Activated naive CD8-positive, alpha-beta T cell (primary cell): ENCODE data around the gene ABCC11.
A peak's percentile ranks its signal among the peaks of the same experiment; 100 is the strongest.

Source experiments
- H3K27ac Mint-ChIP-seq: one replicate; pipeline ENCODE4 v1.8.0; 2021; ENCODE audit warnings: mixed read lengths
- H3K27me3 Mint-ChIP-seq: one replicate; pipeline ENCODE4 v1.8.0; 2021; ENCODE audit warnings: mixed read lengths
- H3K36me3 Mint-ChIP-seq: one replicate; pipeline ENCODE4 v1.8.0; 2021; ENCODE audit warnings: mixed read lengths
- H3K4me1 Mint-ChIP-seq: one replicate; pipeline ENCODE4 v1.8.0; 2021; ENCODE audit warnings: low read depth, mixed read lengths
- H3K4me3 Mint-ChIP-seq: one replicate; pipeline ENCODE4 v1.8.0; 2021; ENCODE audit warnings: mild to moderate bottlenecking, mixed read lengths
- H3K9me3 Mint-ChIP-seq: one replicate; pipeline ENCODE4 v1.8.0; 2021; ENCODE audit warnings: low read depth, mixed read lengths

Gene ABCC11

GRCh38 chr16:48247311-48247710 is at the start of gene ABCC11:
Gene ABCC11 (minus strand): TSS chr16:48247539. CDS start chr16:48231921, 15,618 bp downstream.
- no peaks in the 10 kb centered on the region for H3K9me3 Mint-ChIP-seq
- H3K36me3 Mint-ChIP-seq, result peaks cover 3% of the 10 kb centered on the region
- H3K27ac Mint-ChIP-seq, result peak within 1 kb of the TSS; percentile 68
- H3K4me3 Mint-ChIP-seq, result peak within 1 kb of the TSS; percentile 96
- H3K4me1 Mint-ChIP-seq, result peaks cover 58% of the 10 kb centered on the region
- H3K27me3 Mint-ChIP-seq, result no peaks in the 10 kb centered on the region

DNA sequence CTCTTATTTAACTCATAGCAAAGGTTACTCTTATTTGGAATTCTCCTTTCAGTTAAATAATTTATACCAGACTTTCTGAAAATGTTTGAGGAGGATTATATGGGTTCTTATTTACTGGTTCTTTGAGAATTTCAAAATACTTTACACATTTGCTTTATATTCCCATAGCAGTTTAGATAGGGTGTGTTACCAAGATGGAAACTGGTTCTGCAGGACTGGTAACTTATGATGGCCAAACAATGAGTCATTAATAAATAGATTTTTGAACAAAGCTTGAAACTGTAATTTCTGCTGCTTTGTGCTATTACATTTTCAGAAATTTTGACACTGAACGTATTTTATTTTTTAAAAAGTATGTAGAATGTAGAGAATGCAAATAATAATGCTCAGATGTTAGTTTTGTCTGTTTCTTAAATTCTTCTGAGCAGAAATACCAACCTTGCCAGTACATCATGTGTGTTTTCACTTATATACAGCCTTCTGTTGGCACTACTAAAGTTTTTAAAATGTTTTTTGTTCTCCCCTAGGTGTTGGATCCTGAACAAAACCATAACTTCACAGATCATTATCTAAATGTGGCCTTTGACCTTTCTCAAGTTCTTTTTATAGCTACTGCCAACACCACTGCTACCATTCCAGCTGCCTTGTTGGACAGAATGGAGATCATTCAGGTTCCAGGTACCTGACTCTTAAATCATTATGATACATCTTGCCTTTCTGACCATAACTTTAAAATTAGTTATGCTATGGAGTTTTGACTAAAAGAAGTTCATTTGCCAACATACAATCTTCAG is 48.3 kb upstream of the ABCC11 start:
- H3K4me1 Mint-ChIP-seq, result peaks cover 2% of the 10 kb centered on the region
- H3K4me3 Mint-ChIP-seq, result no peak overlapping the region
- H3K27me3 Mint-ChIP-seq, result no peaks in the 10 kb centered on the region
- H3K36me3 Mint-ChIP-seq, result peaks cover 17% of the 10 kb centered on the region
- no peak overlapping the region for H3K27ac Mint-ChIP-seq
- H3K9me3 Mint-ChIP-seq, result no peaks in the 10 kb centered on the region

- Mint-ChIP-seq H3K36me3 (peaks cover 13% of the 10 kb centered on the region), H3K4me1 (peaks cover 5% of the 10 kb centered on the region), H3K9me3 (no peaks in the 10 kb centered on the region), H3K27me3 (no peaks in the 10 kb centered on the region), H3K4me3 (no peak overlapping the region), H3K27ac (no peak overlapping the region)
Observed at GRCh38 chr16:48294724-48295123, 47.4 kb upstream of the ABCC11 start.

DNA sequence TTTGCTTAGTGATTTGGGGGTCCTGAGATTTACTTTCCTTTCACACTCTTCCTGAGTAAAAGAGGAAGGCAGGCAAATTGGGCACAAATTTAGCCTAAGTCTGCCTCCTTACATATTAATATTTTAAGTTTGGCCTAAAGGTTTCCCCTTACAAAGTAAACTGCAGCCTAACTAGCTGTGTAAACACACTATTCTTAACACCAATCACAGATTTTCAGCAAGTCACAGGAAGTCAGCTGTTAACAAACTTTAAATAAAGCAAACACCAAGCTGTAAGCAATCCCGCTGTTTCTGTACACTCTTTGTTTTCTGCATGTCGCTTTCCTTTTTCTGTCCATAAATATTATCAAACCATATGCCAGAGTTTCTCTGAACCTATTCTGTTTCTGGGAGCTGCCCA is 45.1 kb upstream of the ABCC11 start:
- Mint-ChIP-seq H3K36me3 (peaks cover 16% of the 10 kb centered on the region), H3K27ac (no peak overlapping the region), H3K9me3 (no peaks in the 10 kb centered on the region), H3K4me1 (peaks cover 5% of the 10 kb centered on the region), H3K4me3 (no peak overlapping the region), H3K27me3 (no peaks in the 10 kb centered on the region)

DNA sequence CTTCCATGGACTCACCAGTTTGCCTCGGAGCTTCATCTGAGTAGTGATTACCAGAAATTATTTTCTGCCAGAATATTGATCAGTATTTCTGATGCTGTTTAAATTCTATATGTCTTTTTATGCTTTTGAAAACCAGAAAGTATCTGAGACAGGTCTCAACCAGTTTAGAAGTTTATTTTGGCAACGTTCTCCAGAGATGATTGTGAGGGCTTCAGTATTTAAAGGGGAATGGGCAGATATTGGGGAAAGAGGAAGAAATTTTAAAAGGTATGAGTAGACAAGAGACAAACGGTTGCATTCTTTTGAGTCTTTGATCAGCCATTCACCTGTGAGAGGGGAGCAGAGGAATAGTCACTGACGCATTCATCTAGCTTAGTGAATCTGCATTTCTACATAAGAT is 44.4 kb upstream of the ABCC11 start:
- H3K4me3 Mint-ChIP-seq, result no peak overlapping the region
- no peaks in the 10 kb centered on the region for H3K27me3 Mint-ChIP-seq
- no peak overlapping the region for H3K27ac Mint-ChIP-seq
- H3K4me1 Mint-ChIP-seq, result peaks cover 5% of the 10 kb centered on the region
- H3K9me3 Mint-ChIP-seq, result no peaks in the 10 kb centered on the region
- H3K36me3 Mint-ChIP-seq, result peaks cover 23% of the 10 kb centered on the region

GRCh38 chr16:48291303-48291702 is 44.0 kb upstream of the ABCC11 start:
- Mint-ChIP-seq H3K27me3 (no peaks in the 10 kb centered on the region), H3K9me3 (no peaks in the 10 kb centered on the region), H3K4me3 (no peak overlapping the region), H3K36me3 (peaks cover 21% of the 10 kb centered on the region), H3K4me1 (peaks cover 5% of the 10 kb centered on the region), H3K27ac (peak overlapping the region; percentile 47)

DNA sequence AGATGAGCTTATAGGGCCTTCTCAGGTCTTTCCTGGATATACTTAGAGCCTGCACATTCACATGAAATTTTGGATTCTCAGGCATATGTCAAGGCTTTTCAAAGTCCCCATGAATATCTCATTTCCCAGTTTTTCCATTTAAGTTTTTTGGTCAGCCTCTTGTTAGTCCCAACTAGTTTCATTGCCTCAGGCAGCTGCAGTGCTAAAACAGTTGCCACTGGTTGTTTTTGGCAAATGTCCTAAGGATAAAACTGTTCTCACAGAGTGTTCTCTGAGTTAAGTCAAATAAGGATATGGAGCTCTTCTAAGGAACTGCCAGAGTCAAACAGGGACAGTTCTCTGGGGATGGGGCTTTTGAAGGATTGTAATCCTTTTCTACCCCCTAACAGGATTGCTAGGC is 39.9 kb upstream of the ABCC11 start:
- Mint-ChIP-seq H3K27ac (no peak overlapping the region), H3K4me1 (peaks cover 12% of the 10 kb centered on the region), H3K27me3 (no peaks in the 10 kb centered on the region), H3K4me3 (no peak overlapping the region), H3K9me3 (no peaks in the 10 kb centered on the region), H3K36me3 (peaks cover 34% of the 10 kb centered on the region)

- Mint-ChIP-seq H3K36me3 (peaks cover 35% of the 10 kb centered on the region), H3K27ac (no peak overlapping the region), H3K27me3 (no peaks in the 10 kb centered on the region), H3K9me3 (no peaks in the 10 kb centered on the region), H3K4me3 (no peak overlapping the region), H3K4me1 (peaks cover 10% of the 10 kb centered on the region)
Observed at GRCh38 chr16:48284772-48285409, 37.6 kb upstream of the ABCC11 start.

DNA sequence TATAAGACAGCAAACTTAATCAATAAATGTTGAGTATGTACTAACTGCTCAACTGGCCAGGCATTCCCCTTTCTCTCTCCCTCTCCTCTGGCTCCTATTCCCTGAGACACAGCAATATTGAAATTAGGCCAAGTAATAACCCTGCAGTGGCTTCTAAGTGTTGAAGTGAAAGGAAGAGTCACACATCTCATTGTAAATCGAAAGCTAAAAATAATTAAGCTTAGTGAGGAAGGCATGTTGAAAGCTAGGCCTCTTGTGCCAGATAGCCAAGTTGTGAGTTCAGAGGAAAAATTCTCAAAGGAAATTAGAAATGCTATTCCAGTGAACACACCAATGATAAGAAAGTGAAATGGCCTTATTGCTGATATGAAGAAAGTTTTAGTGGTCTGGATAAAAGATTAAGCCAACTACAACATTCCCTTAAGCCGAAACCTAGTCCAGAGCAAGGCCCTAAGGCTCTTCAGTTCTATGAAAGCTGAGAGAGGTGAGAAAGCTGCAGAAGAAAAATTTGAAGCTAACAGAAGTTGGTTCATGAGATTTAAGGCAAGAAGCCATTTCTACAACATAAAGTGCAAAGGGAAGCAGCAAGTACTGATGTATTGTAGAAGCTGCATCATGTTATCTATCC is 35.4 kb upstream of the ABCC11 start:
- H3K9me3 Mint-ChIP-seq, result no peaks in the 10 kb centered on the region
- no peak overlapping the region for H3K4me3 Mint-ChIP-seq
- no peak overlapping the region for H3K27ac Mint-ChIP-seq
- H3K36me3 Mint-ChIP-seq, result peaks cover 42% of the 10 kb centered on the region
- H3K4me1 Mint-ChIP-seq, result peaks cover 15% of the 10 kb centered on the region
- H3K27me3 Mint-ChIP-seq, result no peaks in the 10 kb centered on the region

DNA sequence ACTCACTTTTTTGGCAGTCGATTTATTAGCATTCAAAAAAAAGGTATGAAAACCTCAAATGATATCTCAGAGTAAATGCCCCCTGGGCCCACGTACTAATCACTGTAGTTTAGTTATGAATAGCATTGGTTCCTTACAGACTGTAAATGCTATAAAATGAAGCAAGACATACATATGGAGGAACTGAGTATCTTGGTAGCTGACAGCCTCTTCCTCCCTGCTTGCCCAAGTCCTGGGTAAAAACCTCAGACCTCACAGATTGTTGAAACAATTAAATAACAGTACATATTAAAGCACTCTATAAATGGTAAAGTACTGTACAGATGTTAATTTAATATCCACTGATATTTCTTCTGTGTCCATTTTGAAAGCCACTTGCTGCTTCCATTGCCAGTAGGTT is 33.2 kb upstream of the ABCC11 start:
- H3K27me3 Mint-ChIP-seq, result no peaks in the 10 kb centered on the region
- no peaks in the 10 kb centered on the region for H3K9me3 Mint-ChIP-seq
- peaks cover 29% of the 10 kb centered on the region for H3K36me3 Mint-ChIP-seq
- H3K27ac Mint-ChIP-seq, result no peak overlapping the region
- H3K4me3 Mint-ChIP-seq, result no peak overlapping the region
- H3K4me1 Mint-ChIP-seq, result peaks cover 15% of the 10 kb centered on the region

DNA sequence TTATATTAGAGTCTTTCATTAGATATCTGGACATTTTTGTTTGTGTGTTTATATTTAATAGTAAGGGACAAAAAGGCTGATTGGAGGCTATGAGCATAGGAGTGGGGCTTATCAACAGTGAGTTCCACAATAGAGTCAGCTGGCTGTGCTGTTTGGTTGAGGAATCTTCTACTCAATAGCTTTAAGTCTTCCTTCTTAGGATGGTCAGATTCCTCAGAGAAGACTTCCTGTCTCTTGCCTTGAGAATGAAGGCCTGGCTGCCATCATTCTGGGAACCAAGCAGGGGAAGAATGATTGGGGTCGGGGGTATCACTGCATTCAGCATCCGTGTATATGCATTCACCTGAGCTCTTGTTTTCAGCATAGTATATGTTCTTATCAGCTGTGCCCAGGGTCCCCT is 31.9 kb upstream of the ABCC11 start:
- Mint-ChIP-seq H3K27me3 (no peaks in the 10 kb centered on the region), H3K27ac (no peak overlapping the region), H3K36me3 (peaks cover 19% of the 10 kb centered on the region), H3K4me1 (peaks cover 8% of the 10 kb centered on the region), H3K4me3 (no peak overlapping the region), H3K9me3 (no peaks in the 10 kb centered on the region)

DNA sequence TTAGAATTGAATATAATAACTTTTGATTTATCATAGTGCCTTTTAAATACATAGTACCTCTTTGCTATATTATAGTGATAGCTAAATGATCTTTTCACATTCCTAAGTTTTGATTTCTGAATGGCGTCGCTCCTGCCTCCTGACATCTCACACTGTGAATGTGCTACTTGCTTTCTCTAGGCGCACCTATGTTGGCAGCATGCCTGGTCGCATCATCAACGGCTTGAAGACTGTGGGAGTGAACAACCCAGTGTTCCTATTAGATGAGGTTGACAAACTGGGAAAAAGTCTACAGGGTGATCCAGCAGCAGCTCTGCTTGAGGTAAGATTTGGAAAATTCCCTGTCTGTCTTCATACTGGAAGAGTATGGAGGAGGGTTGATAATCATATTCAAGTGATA is 29.8 kb upstream of the ABCC11 start:
- no peak overlapping the region for H3K27ac Mint-ChIP-seq

DNA sequence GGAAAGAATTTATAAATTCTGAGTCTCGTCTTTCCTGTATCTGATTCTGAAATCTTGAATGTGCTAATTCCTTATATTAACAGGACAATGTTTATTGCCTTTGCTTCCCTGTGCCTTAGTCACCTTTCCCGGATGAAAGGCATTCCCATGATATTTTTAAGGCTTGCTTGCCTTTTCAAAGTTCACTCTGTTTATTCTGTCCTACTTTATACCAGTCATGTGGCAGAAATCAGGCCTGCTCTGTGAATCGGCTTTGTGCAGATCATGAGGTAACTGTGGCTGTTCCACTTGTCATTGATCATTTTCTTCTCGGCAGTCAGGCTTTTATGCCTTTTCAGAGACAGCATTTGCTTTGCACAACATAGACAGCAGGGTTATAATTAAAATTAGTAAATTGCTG is 28.8 kb upstream of the ABCC11 start:
- peaks cover 8% of the 10 kb centered on the region for H3K4me1 Mint-ChIP-seq
- no peaks in the 10 kb centered on the region for H3K9me3 Mint-ChIP-seq
- no peak overlapping the region for H3K4me3 Mint-ChIP-seq
- no peaks in the 10 kb centered on the region for H3K27me3 Mint-ChIP-seq
- H3K27ac Mint-ChIP-seq, result no peak overlapping the region
- peaks cover 15% of the 10 kb centered on the region for H3K36me3 Mint-ChIP-seq

More for the DNA sequence above, 29.8 kb upstream of the ABCC11 start:
- Mint-ChIP-seq H3K36me3 (peaks cover 15% of the 10 kb centered on the region), H3K9me3 (no peaks in the 10 kb centered on the region), H3K27me3 (no peaks in the 10 kb centered on the region), H3K4me1 (peaks cover 8% of the 10 kb centered on the region), H3K4me3 (no peak overlapping the region)

DNA sequence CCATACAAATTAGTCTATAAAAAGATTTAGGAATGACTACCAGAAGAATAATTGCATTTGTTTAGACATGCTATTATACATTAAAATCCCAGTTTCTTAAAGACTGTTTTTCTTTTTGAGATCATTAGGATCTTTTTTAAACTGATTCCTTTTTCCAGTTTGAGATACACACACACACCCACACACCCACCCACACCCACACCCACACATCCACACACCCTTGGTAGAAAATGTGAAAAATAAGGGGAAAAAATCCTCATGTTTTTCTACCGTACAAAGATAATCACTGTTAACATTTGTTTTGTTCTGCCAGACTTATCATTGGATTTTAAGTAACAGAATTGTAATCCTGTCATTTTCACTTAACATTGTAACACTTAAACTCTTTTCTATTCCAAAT is 27.1 kb upstream of the ABCC11 start:
- H3K9me3 Mint-ChIP-seq, result no peaks in the 10 kb centered on the region
- no peak overlapping the region for H3K27ac Mint-ChIP-seq
- H3K4me1 Mint-ChIP-seq, result peaks cover 5% of the 10 kb centered on the region
- no peak overlapping the region for H3K4me3 Mint-ChIP-seq
- peaks cover 11% of the 10 kb centered on the region for H3K36me3 Mint-ChIP-seq
- H3K27me3 Mint-ChIP-seq, result no peaks in the 10 kb centered on the region

DNA sequence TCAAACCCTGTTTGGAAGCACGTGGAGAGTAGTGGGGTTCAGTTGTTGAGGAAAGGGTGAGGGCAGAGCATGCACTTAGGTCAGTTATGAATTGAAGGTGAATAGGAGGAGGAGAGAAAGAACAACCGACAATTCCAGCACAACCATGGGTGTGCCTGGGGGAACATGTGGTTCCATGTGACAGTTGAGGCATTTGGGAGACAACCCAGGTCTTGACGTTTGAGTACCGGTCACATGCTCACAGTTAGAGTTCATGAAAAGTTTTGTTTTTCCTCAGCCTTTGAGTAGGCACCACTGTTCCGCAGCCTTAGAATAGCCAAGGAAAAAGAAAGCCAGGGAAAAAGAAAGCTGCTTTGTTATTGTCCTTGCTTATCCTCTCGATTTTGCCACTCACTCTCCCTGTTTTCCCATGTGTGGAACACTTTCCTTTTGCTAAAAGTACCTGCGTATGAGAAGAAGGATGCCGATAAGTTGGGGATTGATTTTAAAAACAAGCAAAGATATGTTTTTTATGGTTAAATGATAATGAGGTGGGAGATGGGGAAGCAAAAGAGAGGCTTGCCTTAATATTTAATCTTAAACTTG is 25.6 kb upstream of the ABCC11 start:
- Mint-ChIP-seq H3K4me3 (no peak overlapping the region), H3K36me3 (peaks cover 4% of the 10 kb centered on the region), H3K27me3 (no peaks in the 10 kb centered on the region), H3K27ac (no peak overlapping the region), H3K4me1 (no peaks in the 10 kb centered on the region), H3K9me3 (no peaks in the 10 kb centered on the region)
